HEK293T (cell line): Measurements from ENCODE around the gene TRIP4.

Experiments
- BHLHE40 ChIP-seq: fragments of 450-650 bp; IDR thresholded peaks from 2 replicates; pipeline ENCODE4 v1.6.1; 2016; ENCODE audit warnings: mild to moderate bottlenecking, moderate library complexity, borderline replicate concordance
- FOXK2 ChIP-seq: fragments of 450-650 bp; IDR thresholded peaks from 2 replicates; pipeline ENCODE4 v1.6.1; 2016; ENCODE audit warnings: mild to moderate bottlenecking
- FOXM1 ChIP-seq: fragments of 450-650 bp; IDR thresholded peaks from 2 replicates; pipeline ENCODE4 v1.6.1; 2017; ENCODE audit warnings: mild to moderate bottlenecking, borderline replicate concordance
- SP1 ChIP-seq: fragments of 450-650 bp; IDR thresholded peaks from 2 replicates; pipeline ENCODE4 v1.6.1; 2017
- SUZ12 ChIP-seq: fragments of 450-650 bp; IDR thresholded peaks from 2 replicates; pipeline ENCODE4 v1.6.1; 2016; ENCODE audit warnings: mild to moderate bottlenecking
- TARDBP ChIP-seq: fragments of 450-650 bp; IDR thresholded peaks from 2 replicates; pipeline ENCODE4 v1.6.1; 2016

DNA sequence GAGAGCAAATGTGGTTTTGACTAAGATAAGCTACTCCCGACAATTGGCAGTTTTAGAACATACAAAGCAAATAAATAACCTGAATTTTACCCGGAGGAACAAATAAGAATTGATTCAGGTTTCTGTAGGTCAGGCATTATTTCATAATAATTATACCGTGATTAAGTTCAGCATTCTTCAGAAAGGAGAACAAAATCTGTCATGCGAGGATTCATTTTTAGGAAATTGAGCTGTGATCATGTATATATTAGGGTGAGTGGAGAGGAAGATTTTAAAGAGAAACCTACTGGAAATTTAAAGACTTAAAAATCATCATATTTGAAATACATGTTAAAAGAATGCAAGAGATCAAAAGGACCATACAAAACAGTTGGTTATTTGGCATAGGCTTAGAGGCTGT, 93.3 kb downstream of the TRIP4 start:
- no peak for TF ChIP-seq SP1
- TF ChIP-seq BHLHE40, result no peak
- no peak for TF ChIP-seq FOXM1
- no peak for TF ChIP-seq TARDBP
- TF ChIP-seq FOXK2, result no peak
- no peak for TF ChIP-seq SUZ12
